Measurements from ENCODE around the gene MED16.

- TF ChIP-seq REST (IDR thresholded peaks at IDR 0.05; ENCODE audit: insufficient read depth in 1 of 2, low read depth in 2 of 2, low read length in 2 of 2) (no peak), FOXP2 (optimal IDR thresholded peaks at IDR 0.05; ENCODE audit: borderline replicate concordance, extremely low read depth, extremely low read length, insufficient read depth) (no peak)
Measured at GRCh38 chr19:900302-901111, 7.5 kb upstream of the MED16 start.

All from PFSK-1 (cell line).